Gastrocnemius medialis (tissue), 4 donors: Measurements from ENCODE around the gene HRH4.

ENCODE experiments used
- CTCF ChIP-seq, 5 experiments: fragments of 450-650 bp in 3 of 5; fragments of 200-600 bp in 2 of 5; sonication (generic) in 2 of 5; IDR thresholded peaks in 4 of 5; conservative IDR thresholded peaks in 1 of 5; 1 replicate in 4 of 5; 2 replicates in 1 of 5; pipeline ENCODE4 v1.5.1; 2016 to 2019; ENCODE audit warnings: antibody characterized with exemption in 5 of 5, mild to moderate bottlenecking in 3 of 5, moderate library complexity in 3 of 5
- POLR2A ChIP-seq, 2 donors: fragments of 450-650 bp; IDR thresholded peaks; one replicate each; pipeline ENCODE4 v1.6.1; 2017; ENCODE audit warnings: antibody characterized with exemption in 2 of 2, mild to moderate bottlenecking in 2 of 2, moderate library complexity in 2 of 2

DNA sequence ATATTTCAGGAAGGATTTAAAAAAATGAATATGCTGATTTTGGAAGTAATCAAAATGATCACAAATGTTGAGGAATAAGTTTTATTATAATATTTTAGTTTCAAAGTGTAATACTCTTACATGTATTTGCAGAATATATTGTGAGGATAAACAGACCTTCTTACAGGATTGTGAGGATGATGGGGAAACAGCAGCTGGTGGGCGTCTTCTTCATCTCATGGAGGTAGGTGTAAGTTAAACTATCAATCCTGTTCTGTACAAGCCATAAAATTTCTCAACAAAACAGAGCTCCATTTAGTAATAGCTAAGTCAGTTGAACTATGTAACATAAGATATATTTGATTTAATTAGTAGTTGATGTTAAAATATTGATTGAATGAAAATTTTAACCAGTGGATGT, 12.5 kb upstream of the HRH4 start:
- TF ChIP-seq CTCF (IDR thresholded peaks at IDR 0.05 in 4 of 5, conservative IDR thresholded peaks at IDR 0.05 in 1 of 5) (no peak), POLR2A (IDR thresholded peaks at IDR 0.05) (no peak)
